ENCODE results near the gene TOR3A. TPM values are rescaled to one million over a fixed set of nuclear protein-coding genes. Genes with fewer than 3 reads are reported as not detected.

TOR3A gene
- total RNA-seq (2022) (25.0 and 25.2 TPM in 2 replicates), Bru-seq, nascent RNA (percentile 59 among the genes with signal in this experiment), BruChase-seq, experiment 1, labeled RNA remaining after a 2-hour chase (percentile 66 among the genes with signal in this experiment), BruChase-seq, experiment 2, labeled RNA remaining after a 6-hour chase (percentile 78 among the genes with signal in this experiment)
- long read RNA-seq, transcript TOR3A-203 (6 exons, 2,724 nt) = major isoform, 107 of 145 reads
- long read RNA-seq, partial matches to known transcripts = 5 of 145 reads
- long read RNA-seq, other reads (novel, unspliced or antisense) = 33 of 145 reads

- no peaks in the 10 kb centered on the region for H3K27me3 ChIP-seq (replicated peaks; ENCODE audit: control insufficient read depth, insufficient read depth, low read length)
- H3K27me3 Mint-ChIP-seq (ENCODE audit: insufficient read depth, unreplicated experiment) = no peaks in the 10 kb centered on the region
- POLR2A ChIA-PET = interaction anchor here (1.6 kb wide), 1 partner anchor 212 kb away, joined by 4 read pairs; the partner anchor contains the start of gene SOAT1
- H3K9me3 ChIP-seq = no peaks in the 10 kb centered on the region
- H3K36me3 ChIP-seq (ENCODE audit: control insufficient read depth, insufficient read depth, low read length) = no peaks in the 10 kb centered on the region
- peak; percentile 93 to 94 for DNase-seq
- no TSS peak for BruUV-seq (replicated peaks)
- CTCF ChIA-PET = interaction anchor here (0.6 to 0.9 kb wide), 3 partner anchors 11 to 39 kb away, joined by 3 to 7 read pairs (median 3); no protein-coding TSS in a partner anchor
- TF ChIP-seq CTCF (IDR thresholded peaks at IDR 0.05; ENCODE audit: insufficient read depth in 1 of 2, low read depth in 1 of 2, low read length in 1 of 2, severe bottlenecking in 1 of 2, unreplicated experiment in 1 of 2) = no peak
- peaks cover 5% of the 10 kb centered on the region; the same call in 1 of the 2 replicates for H3K4me1 ChIP-seq
- H3K4me3 Mint-ChIP-seq (ENCODE audit: unreplicated experiment) = peak within 1 kb of the TSS; percentile 98
- peak within 1 kb of the TSS; percentile 96 for H3K27ac Mint-ChIP-seq (ENCODE audit: unreplicated experiment)
- H3K36me3 Mint-ChIP-seq (ENCODE audit: insufficient read depth, unreplicated experiment) = peaks cover 24% of the 10 kb centered on the region
- intact Hi-C loops (cut with micrococcal nuclease; ENCODE audit: unreplicated experiment) = loop anchor here (1.0 to 10.0 kb wide), 5 partner anchors 111 to 1410 kb away; no protein-coding TSS in a partner anchor
- H3K4me1 Mint-ChIP-seq (ENCODE audit: low read depth, unreplicated experiment) = peaks cover 9% of the 10 kb centered on the region
- H3K4me3 ChIP-seq (ENCODE audit: low read depth, low read length) = peak within 1 kb of the TSS; percentile 97
- H3K9me3 Mint-ChIP-seq (ENCODE audit: unreplicated experiment) = no peaks in the 10 kb centered on the region
Observed at GRCh38 chr1:179081687-179082332, at the start of gene TOR3A. Gene TOR3A, plus strand, starts transcription at chr1:179082070. Its CDS starts 59 bp downstream, at chr1:179082129.

- POLR2A ChIA-PET = no interaction called here
- no peak overlapping the region for H3K27ac Mint-ChIP-seq (ENCODE audit: unreplicated experiment)
- no peak for TF ChIP-seq CTCF (IDR thresholded peaks at IDR 0.05; ENCODE audit: insufficient read depth in 1 of 2, low read depth in 1 of 2, low read length in 1 of 2, severe bottlenecking in 1 of 2, unreplicated experiment in 1 of 2)
Observed at GRCh38 chr1:179034720-179035119, 47.1 kb upstream of the TOR3A start.

GRCh38 chr1:179036844-179037465 is 44.9 kb upstream of the TOR3A start:
- H3K9me3 Mint-ChIP-seq (ENCODE audit: unreplicated experiment) = no peaks in the 10 kb centered on the region
- H3K4me3 Mint-ChIP-seq (ENCODE audit: unreplicated experiment) = no peak overlapping the region
- no peaks in the 10 kb centered on the region for H3K27me3 Mint-ChIP-seq (ENCODE audit: insufficient read depth, unreplicated experiment)
- DNase-seq = no peak
- intact Hi-C loops (cut with micrococcal nuclease; ENCODE audit: unreplicated experiment) = no loop called here
- Histone ChIP-seq H3K4me3 (ENCODE audit: low read depth, low read length) (no peak overlapping the region), H3K36me3 (ENCODE audit: control insufficient read depth, insufficient read depth, low read length) (no peaks in the 10 kb centered on the region), H3K4me1 (peaks cover under 1% of the 10 kb centered on the region; the same call in 1 of the 2 replicates), H3K27me3 (replicated peaks; ENCODE audit: control insufficient read depth, insufficient read depth, low read length) (no peaks in the 10 kb centered on the region), H3K9me3 (no peaks in the 10 kb centered on the region)
- H3K27ac Mint-ChIP-seq (ENCODE audit: unreplicated experiment) = peak overlapping the region; percentile 9
- H3K36me3 Mint-ChIP-seq (ENCODE audit: insufficient read depth, unreplicated experiment) = peaks cover 5% of the 10 kb centered on the region
- CTCF ChIA-PET = no interaction called here
- H3K4me1 Mint-ChIP-seq (ENCODE audit: low read depth, unreplicated experiment) = peaks cover 17% of the 10 kb centered on the region
- no peak for TF ChIP-seq CTCF (IDR thresholded peaks at IDR 0.05; ENCODE audit: insufficient read depth in 1 of 2, low read depth in 1 of 2, low read length in 1 of 2, severe bottlenecking in 1 of 2, unreplicated experiment in 1 of 2)
- no TSS peak for BruUV-seq (replicated peaks)
- POLR2A ChIA-PET = no interaction called here

More at GRCh38 chr1:179034720-179035119, 47.1 kb upstream of the TOR3A start:
- Histone ChIP-seq H3K9me3 (no peaks in the 10 kb centered on the region), H3K4me3 (ENCODE audit: low read depth, low read length) (no peak overlapping the region), H3K36me3 (ENCODE audit: control insufficient read depth, insufficient read depth, low read length) (no peaks in the 10 kb centered on the region), H3K27me3 (replicated peaks; ENCODE audit: control insufficient read depth, insufficient read depth, low read length) (no peaks in the 10 kb centered on the region), H3K4me1 (peaks cover 18% of the 10 kb centered on the region)
- DNase-seq = no peak
- no peak overlapping the region for H3K4me3 Mint-ChIP-seq (ENCODE audit: unreplicated experiment)
- peaks cover 31% of the 10 kb centered on the region for H3K4me1 Mint-ChIP-seq (ENCODE audit: low read depth, unreplicated experiment)
- intact Hi-C loops (cut with micrococcal nuclease; ENCODE audit: unreplicated experiment) = no loop called here
- H3K36me3 Mint-ChIP-seq (ENCODE audit: insufficient read depth, unreplicated experiment) = no peaks in the 10 kb centered on the region
- CTCF ChIA-PET = no interaction called here
- no peaks in the 10 kb centered on the region for H3K27me3 Mint-ChIP-seq (ENCODE audit: insufficient read depth, unreplicated experiment)
- BruUV-seq (replicated peaks) = no TSS peak
- no peaks in the 10 kb centered on the region for H3K9me3 Mint-ChIP-seq (ENCODE audit: unreplicated experiment)
